ENCODE measurements around the gene PDE6G.
A peak's percentile ranks its signal among the peaks of the same experiment; 100 is the strongest.

PDE6G gene

DNA sequence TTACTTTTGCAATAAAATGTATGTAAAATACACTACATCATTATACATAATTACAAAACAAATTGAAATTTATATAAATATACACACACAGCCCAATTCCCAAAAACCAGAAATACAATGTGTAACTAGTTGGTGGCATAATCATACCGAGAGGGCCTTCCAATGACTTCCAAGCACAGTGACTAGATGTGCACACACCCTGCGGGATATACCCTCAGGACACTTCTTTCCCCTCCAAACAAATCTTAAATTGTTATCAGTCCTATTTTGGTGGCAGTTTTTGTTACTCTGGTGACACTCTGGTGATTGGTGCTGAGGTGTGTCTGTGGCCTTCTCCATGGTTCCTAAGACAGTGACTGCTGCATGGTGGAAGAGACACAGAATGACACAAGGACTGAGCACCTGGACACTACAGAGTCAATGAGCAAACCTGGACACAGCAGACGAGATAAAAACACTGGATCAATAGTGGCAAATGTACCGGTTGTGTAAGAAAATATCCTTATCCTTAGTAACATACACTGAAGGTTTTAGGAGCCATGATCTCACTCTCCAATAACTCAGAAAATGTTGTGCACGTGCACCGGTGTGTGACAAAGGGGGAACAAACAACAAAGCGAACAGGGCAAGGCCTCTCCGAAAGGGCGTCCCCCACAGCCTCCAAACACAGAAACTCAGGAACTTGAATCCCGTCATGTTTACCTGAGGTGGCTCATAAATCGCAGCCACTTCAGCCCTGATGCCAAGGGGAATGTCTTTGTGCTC lies 52.3 kb downstream of the PDE6G start:
- Histone ChIP-seq H3K27ac (replicated peaks) (no peak overlapping the region), H3K4me3 (replicated peaks; ENCODE audit: insufficient read depth, low read length) (no peak overlapping the region), H3K27me3 (ENCODE audit: insufficient read depth, poor library complexity, severe bottlenecking) (no peaks in the 10 kb centered on the region)
- TF ChIP-seq SPI1 (IDR thresholded peaks at IDR 0.05; ENCODE audit: borderline replicate concordance, low read depth) = no peak
- TF ChIP-seq GABPA (IDR thresholded peaks at IDR 0.05; ENCODE audit: low read depth) = no peak
- TF ChIP-seq, protein P1, sequence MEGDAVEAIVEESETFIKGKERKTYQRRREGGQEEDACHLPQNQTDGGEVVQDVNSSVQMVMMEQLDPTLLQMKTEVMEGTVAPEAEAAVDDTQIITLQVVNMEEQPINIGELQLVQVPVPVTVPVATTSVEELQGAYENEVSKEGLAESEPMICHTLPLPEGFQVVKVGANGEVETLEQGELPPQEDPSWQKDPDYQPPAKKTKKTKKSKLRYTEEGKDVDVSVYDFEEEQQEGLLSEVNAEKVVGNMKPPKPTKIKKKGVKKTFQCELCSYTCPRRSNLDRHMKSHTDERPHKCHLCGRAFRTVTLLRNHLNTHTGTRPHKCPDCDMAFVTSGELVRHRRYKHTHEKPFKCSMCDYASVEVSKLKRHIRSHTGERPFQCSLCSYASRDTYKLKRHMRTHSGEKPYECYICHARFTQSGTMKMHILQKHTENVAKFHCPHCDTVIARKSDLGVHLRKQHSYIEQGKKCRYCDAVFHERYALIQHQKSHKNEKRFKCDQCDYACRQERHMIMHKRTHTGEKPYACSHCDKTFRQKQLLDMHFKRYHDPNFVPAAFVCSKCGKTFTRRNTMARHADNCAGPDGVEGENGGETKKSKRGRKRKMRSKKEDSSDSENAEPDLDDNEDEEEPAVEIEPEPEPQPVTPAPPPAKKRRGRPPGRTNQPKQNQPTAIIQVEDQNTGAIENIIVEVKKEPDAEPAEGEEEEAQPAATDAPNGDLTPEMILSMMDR (IDR thresholded peaks at IDR 0.05; ENCODE audit: insufficient read depth, low read length) = no peak
- TF ChIP-seq POLR2AphosphoS5 (IDR thresholded peaks at IDR 0.05; ENCODE audit: low read depth) = no peak
- TF ChIP-seq, protein P2, sequence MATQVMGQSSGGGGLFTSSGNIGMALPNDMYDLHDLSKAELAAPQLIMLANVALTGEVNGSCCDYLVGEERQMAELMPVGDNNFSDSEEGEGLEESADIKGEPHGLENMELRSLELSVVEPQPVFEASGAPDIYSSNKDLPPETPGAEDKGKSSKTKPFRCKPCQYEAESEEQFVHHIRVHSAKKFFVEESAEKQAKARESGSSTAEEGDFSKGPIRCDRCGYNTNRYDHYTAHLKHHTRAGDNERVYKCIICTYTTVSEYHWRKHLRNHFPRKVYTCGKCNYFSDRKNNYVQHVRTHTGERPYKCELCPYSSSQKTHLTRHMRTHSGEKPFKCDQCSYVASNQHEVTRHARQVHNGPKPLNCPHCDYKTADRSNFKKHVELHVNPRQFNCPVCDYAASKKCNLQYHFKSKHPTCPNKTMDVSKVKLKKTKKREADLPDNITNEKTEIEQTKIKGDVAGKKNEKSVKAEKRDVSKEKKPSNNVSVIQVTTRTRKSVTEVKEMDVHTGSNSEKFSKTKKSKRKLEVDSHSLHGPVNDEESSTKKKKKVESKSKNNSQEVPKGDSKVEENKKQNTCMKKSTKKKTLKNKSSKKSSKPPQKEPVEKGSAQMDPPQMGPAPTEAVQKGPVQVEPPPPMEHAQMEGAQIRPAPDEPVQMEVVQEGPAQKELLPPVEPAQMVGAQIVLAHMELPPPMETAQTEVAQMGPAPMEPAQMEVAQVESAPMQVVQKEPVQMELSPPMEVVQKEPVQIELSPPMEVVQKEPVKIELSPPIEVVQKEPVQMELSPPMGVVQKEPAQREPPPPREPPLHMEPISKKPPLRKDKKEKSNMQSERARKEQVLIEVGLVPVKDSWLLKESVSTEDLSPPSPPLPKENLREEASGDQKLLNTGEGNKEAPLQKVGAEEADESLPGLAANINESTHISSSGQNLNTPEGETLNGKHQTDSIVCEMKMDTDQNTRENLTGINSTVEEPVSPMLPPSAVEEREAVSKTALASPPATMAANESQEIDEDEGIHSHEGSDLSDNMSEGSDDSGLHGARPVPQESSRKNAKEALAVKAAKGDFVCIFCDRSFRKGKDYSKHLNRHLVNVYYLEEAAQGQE (IDR thresholded peaks at IDR 0.05; ENCODE audit: insufficient replicate concordance, low read depth) = no peak
- DNase-seq (ENCODE audit: low read depth in 1 of 2, low spot score in 1 of 2) = no peak

DNA sequence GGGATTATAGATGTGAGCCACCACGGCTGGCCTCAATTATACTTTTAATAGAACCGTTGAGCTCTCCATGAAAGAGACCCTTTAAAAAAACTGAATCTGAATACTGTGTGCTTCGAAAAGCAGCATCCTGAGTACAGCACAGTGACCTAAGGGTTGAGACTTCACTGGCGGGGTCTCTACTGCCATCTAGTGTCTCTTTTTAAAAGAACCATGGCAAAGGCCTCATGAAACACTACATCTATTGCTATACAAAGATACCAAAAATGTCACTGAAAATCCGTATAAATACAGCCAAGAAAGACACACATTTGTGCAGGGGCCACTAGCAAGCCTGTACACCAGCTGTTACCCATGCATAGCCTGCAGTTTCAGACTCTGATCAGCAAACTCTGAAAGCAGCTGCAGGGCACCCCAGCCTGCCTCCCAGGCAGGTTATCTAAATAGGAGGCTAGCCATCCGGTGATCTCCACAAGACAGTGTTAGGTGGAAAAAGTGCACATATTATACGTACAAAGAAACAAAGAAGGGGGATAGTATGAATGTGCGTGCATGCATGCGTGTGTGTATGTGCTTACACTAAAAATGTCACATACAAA lies 54.7 kb downstream of the PDE6G start:
- peak in 1 of 2 experiments; percentile 66 for DNase-seq (ENCODE audit: low read depth in 1 of 2, low spot score in 1 of 2)
- no peaks in the 10 kb centered on the region for H3K27me3 ChIP-seq (ENCODE audit: insufficient read depth, poor library complexity, severe bottlenecking)
- H3K4me3 ChIP-seq (replicated peaks; ENCODE audit: insufficient read depth, low read length) = no peak overlapping the region
- TF ChIP-seq, protein P1 (IDR thresholded peaks at IDR 0.05; ENCODE audit: insufficient read depth, low read length) = peak; percentile 45
- TF ChIP-seq SPI1 (IDR thresholded peaks at IDR 0.05; ENCODE audit: borderline replicate concordance, low read depth) (no peak), POLR2AphosphoS5 (IDR thresholded peaks at IDR 0.05; ENCODE audit: low read depth) (no peak)
- H3K27ac ChIP-seq (replicated peaks) = no peak overlapping the region

Small RNA genes lying within 50 kb of the gene (microRNA-seq; reads per million reads assigned to microRNA genes)
- gene MIR6786 = 1.2 reads per million

All from HL-60 (cell line).